ENCODE results near the gene TSEN54.
"Not testable (repeated sequence)": the region's sequence is repeated elsewhere in the genome, so short reads cannot be mapped to it uniquely, and the experiment has no call there.

Gene TSEN54

GRCh38 chr17:75476752-75477489, 39.4 kb upstream of the TSEN54 start:
- ChIA-PET POLR2A (interaction anchor here (1.0 kb wide), 1 partner anchor 19 kb away, joined by 3 read pairs; no protein-coding TSS in a partner anchor), CTCF (interaction anchor here (0.6 to 3.4 kb wide), 8 partner anchors 10 to 206 kb away, joined by 3 to 9 read pairs (median 3); partner anchors contain the start of gene MIF4GD)
- H3K4me3 ChIP-seq (ENCODE audit: low read depth, low read length) = no peak overlapping the region
- no peak for DNase-seq (ENCODE audit: low read depth, low spot score)
- no peak for TF ChIP-seq CTCF (IDR thresholded peaks at IDR 0.05; ENCODE audit: insufficient read depth, low read length, missing control alignments)

GRCh38 chr17:75477490-75477862, 38.9 kb upstream of the TSEN54 start:
- ChIA-PET CTCF (interaction anchor here (1.2 to 3.4 kb wide), 3 partner anchors 9 to 55 kb away, joined by 3 to 9 read pairs (median 3); no protein-coding TSS in a partner anchor), POLR2A (interaction anchor here (1.0 kb wide), 1 partner anchor 20 kb away, joined by 3 read pairs; no protein-coding TSS in a partner anchor)
- H3K4me3 ChIP-seq (ENCODE audit: low read depth, low read length); DNase-seq (ENCODE audit: low read depth, low spot score): not testable (repeated sequence)

GRCh38 chr17:75478508-75478907, 37.8 kb upstream of the TSEN54 start:
- ChIA-PET CTCF (interaction anchor here (0.7 to 3.4 kb wide), 2 partner anchors 8 to 38 kb away, joined by 3 to 9 read pairs; partner anchors contain the start of gene TSEN54), POLR2A (no interaction called here)
- H3K4me3 ChIP-seq (ENCODE audit: low read depth, low read length) = no peak overlapping the region
- TF ChIP-seq CTCF (IDR thresholded peaks at IDR 0.05; ENCODE audit: insufficient read depth, low read length, missing control alignments) = no peak
- DNase-seq (ENCODE audit: low read depth, low spot score) = no peak

- no peak for DNase-seq (ENCODE audit: low read depth, low spot score)
- H3K4me3 ChIP-seq (ENCODE audit: low read depth, low read length) = no peak overlapping the region
- CTCF ChIA-PET = interaction anchor here (1.0 kb wide), 1 partner anchor 36 kb away, joined by 3 read pairs; the partner anchor contains the start of gene TSEN54
- POLR2A ChIA-PET = no interaction called here
- TF ChIP-seq CTCF (IDR thresholded peaks at IDR 0.05; ENCODE audit: insufficient read depth, low read length, missing control alignments) = no peak
Observed at GRCh38 chr17:75480281-75480680, 36.0 kb upstream of the TSEN54 start.

- TF ChIP-seq CTCF (IDR thresholded peaks at IDR 0.05; ENCODE audit: insufficient read depth, low read length, missing control alignments) = no peak
- ChIA-PET CTCF (interaction anchor here (0.9 to 1.3 kb wide), 3 partner anchors 22 to 152 kb away, joined by 3 to 4 read pairs (median 3); partner anchors contain the start of gene SMIM5), POLR2A (interaction anchor here (0.7 to 0.9 kb wide), 2 partner anchors 13 to 25 kb away, joined by 3 to 5 read pairs; partner anchors contain the start of gene TMEM94)
- no peak for DNase-seq (ENCODE audit: low read depth, low spot score)
- H3K4me3 ChIP-seq (ENCODE audit: low read depth, low read length) = no peak overlapping the region
Observed at GRCh38 chr17:75481194-75482068, 34.9 kb upstream of the TSEN54 start.

GRCh38 chr17:75482098-75482942, 34.0 kb upstream of the TSEN54 start:
- no peak for DNase-seq (ENCODE audit: low read depth, low spot score)
- CTCF ChIA-PET = interaction anchor here (0.7 to 2.0 kb wide), 4 partner anchors 22 to 151 kb away, joined by 3 to 4 read pairs (median 4); partner anchors contain the start of gene SMIM5
- TF ChIP-seq CTCF (IDR thresholded peaks at IDR 0.05; ENCODE audit: insufficient read depth, low read length, missing control alignments) = no peak
- H3K4me3 ChIP-seq (ENCODE audit: low read depth, low read length) = no peak overlapping the region
- POLR2A ChIA-PET = interaction anchor here (0.7 to 1.2 kb wide), 3 partner anchors 14 to 34 kb away, joined by 3 to 5 read pairs (median 3); partner anchors contain the start of gene TSEN54
